Endothelial cell of umbilical vein (primary cell): Measurements from ENCODE around the gene DNAH6.

Experiments
- EZH2 ChIP-seq: IDR thresholded peaks from 2 replicates; pipeline ENCODE4 v1.6.1; 2012; ENCODE audit warnings: borderline replicate concordance, low read depth, mild to moderate bottlenecking, moderate library complexity, low read length, inconsistent platforms; ENCODE audit not compliant: severe bottlenecking
- FOS ChIP-seq: IDR thresholded peaks from 2 replicates; pipeline ENCODE4 v1.6.1; 2011; ENCODE audit warnings: mild to moderate bottlenecking, low read length, moderate library complexity, borderline replicate concordance; ENCODE audit not compliant: insufficient read depth
- GATA2 ChIP-seq: IDR thresholded peaks from 2 replicates; pipeline ENCODE4 v1.7.0; 2011; ENCODE audit warnings: low read depth, mild to moderate bottlenecking, moderate library complexity, mixed read lengths, low read length; ENCODE audit not compliant: insufficient read length, insufficient read depth
- POLR2A ChIP-seq: IDR thresholded peaks from 2 replicates; pipeline ENCODE4 v1.6.1; 2012; ENCODE audit warnings: low read depth, mild to moderate bottlenecking, control low read depth, low read length
- TF ChIP-seq, protein P1 (sequence below), 2 donors: IDR thresholded peaks; 1 replicate in 1 of 2; 2 replicates in 1 of 2; pipeline ENCODE4 v1.5.1; 2011; ENCODE audit warnings: low read length in 2 of 2, mild to moderate bottlenecking in 2 of 2, moderate library complexity in 2 of 2, control low read depth in 1 of 2, inconsistent platforms in 1 of 2, low read depth in 1 of 2; ENCODE audit not compliant: insufficient read depth in 1 of 2; ENCODE audit errors: extremely low read depth in 1 of 2
- TF ChIP-seq, protein P2 (sequence below): IDR thresholded peaks from 2 replicates; pipeline ENCODE4 v1.6.1; 2011; ENCODE audit not compliant: insufficient read depth, insufficient read length

DNA sequence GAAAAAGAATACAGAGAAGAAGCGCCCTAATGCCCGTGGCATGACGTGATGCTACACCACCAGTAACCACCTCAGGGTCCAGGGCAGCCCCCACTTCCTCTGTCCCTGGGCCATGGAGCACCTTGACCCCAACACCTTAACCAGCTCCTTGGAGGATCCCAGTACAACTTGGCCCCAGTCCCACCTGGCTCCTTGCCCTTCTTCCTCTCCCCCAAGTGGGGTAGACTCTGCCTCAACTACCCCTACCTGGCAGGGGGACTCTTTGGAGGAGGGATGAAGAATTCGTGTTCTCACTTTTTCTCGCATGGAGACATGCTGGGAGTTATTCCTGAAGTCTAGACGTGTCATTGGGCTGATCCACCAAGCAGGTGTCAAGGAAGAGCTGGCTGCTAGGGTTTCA, 345.7 kb downstream of the DNAH6 start:
- no peak for TF ChIP-seq FOS
- no peak for TF ChIP-seq POLR2A
- TF ChIP-seq, protein P1, sequence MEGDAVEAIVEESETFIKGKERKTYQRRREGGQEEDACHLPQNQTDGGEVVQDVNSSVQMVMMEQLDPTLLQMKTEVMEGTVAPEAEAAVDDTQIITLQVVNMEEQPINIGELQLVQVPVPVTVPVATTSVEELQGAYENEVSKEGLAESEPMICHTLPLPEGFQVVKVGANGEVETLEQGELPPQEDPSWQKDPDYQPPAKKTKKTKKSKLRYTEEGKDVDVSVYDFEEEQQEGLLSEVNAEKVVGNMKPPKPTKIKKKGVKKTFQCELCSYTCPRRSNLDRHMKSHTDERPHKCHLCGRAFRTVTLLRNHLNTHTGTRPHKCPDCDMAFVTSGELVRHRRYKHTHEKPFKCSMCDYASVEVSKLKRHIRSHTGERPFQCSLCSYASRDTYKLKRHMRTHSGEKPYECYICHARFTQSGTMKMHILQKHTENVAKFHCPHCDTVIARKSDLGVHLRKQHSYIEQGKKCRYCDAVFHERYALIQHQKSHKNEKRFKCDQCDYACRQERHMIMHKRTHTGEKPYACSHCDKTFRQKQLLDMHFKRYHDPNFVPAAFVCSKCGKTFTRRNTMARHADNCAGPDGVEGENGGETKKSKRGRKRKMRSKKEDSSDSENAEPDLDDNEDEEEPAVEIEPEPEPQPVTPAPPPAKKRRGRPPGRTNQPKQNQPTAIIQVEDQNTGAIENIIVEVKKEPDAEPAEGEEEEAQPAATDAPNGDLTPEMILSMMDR (IDR thresholded peaks at IDR 0.05; ENCODE audit: extremely low read depth in 1 of 2, insufficient read depth in 1 of 2, low read depth in 1 of 2, low read length in 2 of 2), result no peak
- TF ChIP-seq EZH2, result no peak
- TF ChIP-seq, protein P2, sequence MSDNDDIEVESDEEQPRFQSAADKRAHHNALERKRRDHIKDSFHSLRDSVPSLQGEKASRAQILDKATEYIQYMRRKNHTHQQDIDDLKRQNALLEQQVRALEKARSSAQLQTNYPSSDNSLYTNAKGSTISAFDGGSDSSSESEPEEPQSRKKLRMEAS, result no peak
- no peak for TF ChIP-seq GATA2
